Endothelial cell of umbilical vein (primary cell): ENCODE results near the gene PAM16. TPM values are rescaled to one million over a fixed set of nuclear protein-coding genes. Genes with fewer than 3 reads are reported as not detected.

Source experiments
- BruUV-seq: library from RNA; stranded (reverse); fragments of 400-500 nt; replicated peaks from 2 replicates; lab custom pipeline; 2021; lab: Mats Ljungman, UMichigan
- CTCF ChIA-PET: fragments of 300-600, 350-600 bp; sonication (Branson Sonifier 250); formaldehyde crosslinking; loops from one replicate; lab custom pipeline; 2021; ENCODE audit warnings: antibody characterized with exemption, inconsistent platforms; lab: Charles Lee
- POLR2A ChIA-PET: fragments of 300-600, 350-600 bp; sonication (Branson Sonifier 250); formaldehyde crosslinking; loops from one replicate; lab custom pipeline; 2021; ENCODE audit warnings: antibody characterized with exemption, inconsistent platforms; lab: Charles Lee
- DNase-seq: peaks from one replicate; pipeline ENCODE4 v3.0.0-alpha.2; 2011; ENCODE audit warnings: low read depth, low spot score
- FAIRE-seq: peaks from 2 replicates; lab custom pipeline; 2011; peaks lifted over from hg19 to GRCh38; lab: Jason Lieb, UNC
- H2AFZ ChIP-seq: 2 replicates; pipeline ENCODE4 v1.6.0; 2012; ENCODE audit warnings: low read depth, low read length, control low read depth, inconsistent platforms
- H3K27ac ChIP-seq: 2 replicates; pipeline ENCODE4 v1.5.1; 2011; ENCODE audit warnings: low read depth, mild to moderate bottlenecking, control low read depth, low read length, moderate library complexity; ENCODE audit not compliant: insufficient read depth
- H3K27me3 ChIP-seq, 2 experiments: 2 replicates each; pipeline versions ENCODE4 v1.6.0 to v1.6.1; 2011; ENCODE audit warnings: low read length in 2 of 2, mixed read lengths in 1 of 2; ENCODE audit not compliant: control insufficient read depth in 2 of 2, insufficient read depth in 2 of 2
- H3K36me3 ChIP-seq, 2 experiments: 2 replicates in 1 of 2; 3 replicates in 1 of 2; pipeline ENCODE4 v1.5.1; 2011; ENCODE audit warnings: low read length in 2 of 2, mild to moderate bottlenecking in 1 of 2, moderate library complexity in 1 of 2; ENCODE audit not compliant: control insufficient read depth in 2 of 2, insufficient read depth in 2 of 2; ENCODE audit errors: extremely low read depth in 1 of 2
- H3K4me1 ChIP-seq: 3 replicates; pipeline ENCODE4 v1.5.1; 2011; ENCODE audit warnings: mild to moderate bottlenecking, low read length; ENCODE audit not compliant: control insufficient read depth, insufficient read depth; ENCODE audit errors: extremely low read depth
- H3K4me2 ChIP-seq: 2 replicates; pipeline ENCODE4 v1.6.1; 2011; ENCODE audit warnings: low read length, control low read depth, mixed read lengths; ENCODE audit not compliant: insufficient read depth
- H3K4me3 ChIP-seq, 3 experiments: fragments of 200-600 bp in 1 of 3; sonication (generic), shearing (Covaris generic) in 1 of 3; replicated peaks in 1 of 3; 2 replicates each; pipeline ENCODE4 v1.5.1; 2011 to 2016; ENCODE audit warnings: control low read depth in 3 of 3, low read length in 3 of 3, mild to moderate bottlenecking in 2 of 3, inconsistent platforms in 1 of 3, low read depth in 1 of 3, moderate library complexity in 1 of 3; ENCODE audit not compliant: insufficient read depth in 1 of 3
- H3K79me2 ChIP-seq: 2 replicates; pipeline ENCODE4 v1.6.0; 2012; ENCODE audit warnings: low read length, inconsistent platforms; ENCODE audit not compliant: control insufficient read depth, insufficient read depth
- H3K9ac ChIP-seq: replicated peaks from 2 replicates; pipeline ENCODE3; 2011; ENCODE audit warnings: low read length, control low read depth; ENCODE audit not compliant: insufficient read depth; ENCODE audit errors: extremely low read depth
- H3K9me1 ChIP-seq: replicated peaks from 3 replicates; pipeline ENCODE4 v1.6.0; 2011; ENCODE audit warnings: mild to moderate bottlenecking, low read length; ENCODE audit not compliant: control insufficient read depth, insufficient read depth; ENCODE audit errors: extremely low read depth
- H3K9me3 ChIP-seq: replicated peaks from 2 replicates; pipeline ENCODE4 v1.5.1; 2012; ENCODE audit warnings: low read length, inconsistent platforms; ENCODE audit not compliant: control insufficient read depth, insufficient read depth
- H4K20me1 ChIP-seq: replicated peaks from 2 replicates; pipeline ENCODE3; 2011; ENCODE audit warnings: mild to moderate bottlenecking, low read length; ENCODE audit not compliant: control insufficient read depth, insufficient read depth; ENCODE audit errors: extremely low read depth
- EZH2 ChIP-seq: IDR thresholded peaks from 2 replicates; pipeline ENCODE4 v1.6.1; 2012; ENCODE audit warnings: borderline replicate concordance, low read depth, mild to moderate bottlenecking, moderate library complexity, low read length, inconsistent platforms; ENCODE audit not compliant: severe bottlenecking
- FOS ChIP-seq: IDR thresholded peaks from 2 replicates; pipeline ENCODE4 v1.6.1; 2011; ENCODE audit warnings: mild to moderate bottlenecking, low read length, moderate library complexity, borderline replicate concordance; ENCODE audit not compliant: insufficient read depth
- GATA2 ChIP-seq: IDR thresholded peaks from 2 replicates; pipeline ENCODE4 v1.7.0; 2011; ENCODE audit warnings: low read depth, mild to moderate bottlenecking, moderate library complexity, mixed read lengths, low read length; ENCODE audit not compliant: insufficient read length, insufficient read depth
- JUN ChIP-seq: IDR thresholded peaks from 2 replicates; pipeline ENCODE4 v1.6.1; 2011; ENCODE audit warnings: borderline replicate concordance, low read depth; ENCODE audit not compliant: insufficient read length, insufficient read depth
- MYC ChIP-seq: IDR thresholded peaks from one replicate; pipeline ENCODE4 v1.6.1; 2011; ENCODE audit warnings: mild to moderate bottlenecking, low read depth, low read length
- POLR2A ChIP-seq: IDR thresholded peaks from 2 replicates; pipeline ENCODE4 v1.6.1; 2012; ENCODE audit warnings: low read depth, mild to moderate bottlenecking, control low read depth, low read length
- POLR2AphosphoS5 ChIP-seq: IDR thresholded peaks from 2 replicates; pipeline ENCODE4 v1.6.1; 2012; ENCODE audit warnings: low read depth, mild to moderate bottlenecking, control low read depth, low read length, moderate library complexity; ENCODE audit not compliant: insufficient read depth
- dilution Hi-C: fragments of 300-500 bp; cut with MboI; formaldehyde crosslinking; loops from one replicate; pipeline ENCODE4 v1.15.0; 2019; ENCODE audit warnings: low sequenced_read_pairs; ENCODE audit not compliant: extremely low pct_ligation_motif_present
- intact Hi-C: fragments of 100-400 bp; cut with micrococcal nuclease; formaldehyde crosslinking; loops from one replicate; pipeline ENCODE4 v1.10.0; 2022
- polyA plus RNA-seq, 4 experiments: library from polyadenylated mRNA; depleted of rRNA in 3 of 4; stranded (reverse) in 3 of 4; unstranded in 1 of 4; fragments of >200 nt; gene quantifications; 2 replicates each; pipeline versions ENCODE4 v1.2.1 to v1.2.3, GENCODE V29; 2011 to 2012; ENCODE audit warnings: missing spikeins in 1 of 4
- total RNA-seq: library from RNA; stranded (reverse); gene quantifications from 2 replicates; pipeline ENCODE4 v1.2.3, GENCODE V29; 2021
- TF ChIP-seq, protein P1 (sequence below), 2 donors: IDR thresholded peaks; 1 replicate in 1 of 2; 2 replicates in 1 of 2; pipeline ENCODE4 v1.5.1; 2011; ENCODE audit warnings: low read length in 2 of 2, mild to moderate bottlenecking in 2 of 2, moderate library complexity in 2 of 2, control low read depth in 1 of 2, inconsistent platforms in 1 of 2, low read depth in 1 of 2; ENCODE audit not compliant: insufficient read depth in 1 of 2; ENCODE audit errors: extremely low read depth in 1 of 2
- TF ChIP-seq, protein P2 (sequence below): IDR thresholded peaks from 2 replicates; pipeline ENCODE4 v1.6.1; 2011; ENCODE audit not compliant: insufficient read depth, insufficient read length

The PAM16 gene
- total and polyA plus RNA-seq, 2 donors (not counting 3 experiments of a cell fraction or from before 2014, with no cell fraction given), result 40.0 to 67.2 TPM

- no peak overlapping the region for H3K4me2 ChIP-seq
- FAIRE-seq, result no peak
Observed at GRCh38 chr16:4340443-4340842, 10.7 kb downstream of the PAM16 start.

More at GRCh38 chr16:4340443-4340842, 10.7 kb downstream of the PAM16 start:
- Histone ChIP-seq H3K9ac (no peak overlapping the region), H3K9me3 (no peaks in the 10 kb centered on the region), H4K20me1 (no peaks in the 10 kb centered on the region), H3K27me3 (no peaks in the 10 kb centered on the region), H3K4me1 (no peaks in the 10 kb centered on the region), H2AFZ (no peak overlapping the region), H3K36me3 (peaks cover 3 to 11% of the 10 kb centered on the region in 2 experiments), H3K79me2 (peaks cover 16% of the 10 kb centered on the region), H3K9me1 (no peaks in the 10 kb centered on the region), H3K27ac (no peak overlapping the region), H3K4me3 (no peak overlapping the region)
- CTCF ChIA-PET, result interaction anchor here (0.6 to 4.2 kb wide), 8 partner anchors 11 to 86 kb away, joined by 3 to 29 read pairs (median 5); partner anchors contain the start of gene PAM16
- dilution Hi-C loops (no loop called here), intact Hi-C loops (no loop called here)
- TF ChIP-seq, protein P1, sequence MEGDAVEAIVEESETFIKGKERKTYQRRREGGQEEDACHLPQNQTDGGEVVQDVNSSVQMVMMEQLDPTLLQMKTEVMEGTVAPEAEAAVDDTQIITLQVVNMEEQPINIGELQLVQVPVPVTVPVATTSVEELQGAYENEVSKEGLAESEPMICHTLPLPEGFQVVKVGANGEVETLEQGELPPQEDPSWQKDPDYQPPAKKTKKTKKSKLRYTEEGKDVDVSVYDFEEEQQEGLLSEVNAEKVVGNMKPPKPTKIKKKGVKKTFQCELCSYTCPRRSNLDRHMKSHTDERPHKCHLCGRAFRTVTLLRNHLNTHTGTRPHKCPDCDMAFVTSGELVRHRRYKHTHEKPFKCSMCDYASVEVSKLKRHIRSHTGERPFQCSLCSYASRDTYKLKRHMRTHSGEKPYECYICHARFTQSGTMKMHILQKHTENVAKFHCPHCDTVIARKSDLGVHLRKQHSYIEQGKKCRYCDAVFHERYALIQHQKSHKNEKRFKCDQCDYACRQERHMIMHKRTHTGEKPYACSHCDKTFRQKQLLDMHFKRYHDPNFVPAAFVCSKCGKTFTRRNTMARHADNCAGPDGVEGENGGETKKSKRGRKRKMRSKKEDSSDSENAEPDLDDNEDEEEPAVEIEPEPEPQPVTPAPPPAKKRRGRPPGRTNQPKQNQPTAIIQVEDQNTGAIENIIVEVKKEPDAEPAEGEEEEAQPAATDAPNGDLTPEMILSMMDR (IDR thresholded peaks at IDR 0.05; ENCODE audit: extremely low read depth in 1 of 2, insufficient read depth in 1 of 2, low read depth in 1 of 2, low read length in 2 of 2), result no peak
- TF ChIP-seq FOS, result no peak
- TF ChIP-seq, protein P2, sequence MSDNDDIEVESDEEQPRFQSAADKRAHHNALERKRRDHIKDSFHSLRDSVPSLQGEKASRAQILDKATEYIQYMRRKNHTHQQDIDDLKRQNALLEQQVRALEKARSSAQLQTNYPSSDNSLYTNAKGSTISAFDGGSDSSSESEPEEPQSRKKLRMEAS, result no peak
- no peak for TF ChIP-seq POLR2A
- TF ChIP-seq EZH2, result no peak
- no peak for TF ChIP-seq POLR2AphosphoS5
- no peak for TF ChIP-seq MYC
- TF ChIP-seq JUN, result no peak
- TF ChIP-seq GATA2, result no peak
- no TSS peak for BruUV-seq
- POLR2A ChIA-PET, result interaction anchor here (1.5 kb wide), 1 partner anchor 67 kb away, joined by 3 read pairs; the partner anchor contains the start of gene TFAP4
- DNase-seq, result no peak
